GM18861 (cell line): Measurements from ENCODE around the gene SIRPA.

Experiments used
- ATAC-seq: cut with Tn5 transposase; IDR thresholded peaks from one replicate; pipeline ENCODE4 v1.9.1; 2021; ENCODE audit not compliant: unreplicated experiment

The SIRPA gene

GRCh38 chr20:1982686-1983085, 87.5 kb downstream of the SIRPA start:
- no peak for ATAC-seq

- no peak for ATAC-seq
Observed at GRCh38 chr20:1983301-1983700, 88.1 kb downstream of the SIRPA start.

- ATAC-seq = no peak
Observed at GRCh38 chr20:1987826-1988225, 92.6 kb downstream of the SIRPA start.
